Thoracic aorta (tissue), 2 donors: ENCODE results near the gene CUL4A. TPM values are rescaled to one million over a fixed set of nuclear protein-coding genes. Genes with fewer than 3 reads are reported as not detected.

Experiments used
- ATAC-seq: fragments of 150-250 bp; one replicate; pipeline ENCODE4 v1.8.0; 2017; ENCODE audit warnings: low read depth; ENCODE audit not compliant: insufficient number of reproducible peaks, low FRiP score
- DNase-seq: peaks from one replicate; pipeline ENCODE4 v3.0.0-alpha.2; 2020; ENCODE audit warnings: low spot score
- H3K27ac ChIP-seq, 2 donors: fragments of 200-600 bp; sonication (generic); 1 replicate in 1 of 2; 2 replicates in 1 of 2; pipeline ENCODE4 v1.5.1; 2016; ENCODE audit warnings: mild to moderate bottlenecking in 2 of 2, moderate library complexity in 2 of 2
- H3K27me3 ChIP-seq: fragments of 200-600 bp; sonication (generic); replicated peaks from 2 replicates; pipeline ENCODE4 v1.6.0; 2016; ENCODE audit warnings: mild to moderate bottlenecking; ENCODE audit not compliant: insufficient read depth
- H3K36me3 ChIP-seq: fragments of 200-600 bp; sonication (generic); one replicate; pipeline ENCODE4 v1.5.1; 2016
- H3K4me1 ChIP-seq, 2 donors: fragments of 200-600 bp; sonication (generic); 1 replicate in 1 of 2; 2 replicates in 1 of 2; pipeline versions ENCODE4 v1.5.1 to v1.6.0; 2016; ENCODE audit warnings: low read depth in 2 of 2, mild to moderate bottlenecking in 1 of 2; ENCODE audit not compliant: control insufficient read depth in 1 of 2
- H3K4me3 ChIP-seq: fragments of 200-600 bp; sonication (generic); 2 replicates; pipeline ENCODE4 v1.5.1; 2016; ENCODE audit warnings: mild to moderate bottlenecking
- H3K9me3 ChIP-seq: fragments of 200-600 bp; sonication (generic); 2 replicates; pipeline ENCODE4 v1.5.1; 2016
- CTCF ChIP-seq: fragments of 200-600 bp; sonication (generic); IDR thresholded peaks from one replicate; pipeline ENCODE4 v1.5.1; 2019; ENCODE audit warnings: antibody characterized with exemption
- total RNA-seq, 2 donors: library from RNA; depleted of rRNA; stranded (reverse); fragments of >200 nt; gene quantifications; one replicate each; pipeline versions ENCODE4 v1.1.0 to v1.2.3, GENCODE V29; 2016

Gene CUL4A
- total RNA-seq, 2 donors from 2014 or later, result 112 to 156 TPM

DNA sequence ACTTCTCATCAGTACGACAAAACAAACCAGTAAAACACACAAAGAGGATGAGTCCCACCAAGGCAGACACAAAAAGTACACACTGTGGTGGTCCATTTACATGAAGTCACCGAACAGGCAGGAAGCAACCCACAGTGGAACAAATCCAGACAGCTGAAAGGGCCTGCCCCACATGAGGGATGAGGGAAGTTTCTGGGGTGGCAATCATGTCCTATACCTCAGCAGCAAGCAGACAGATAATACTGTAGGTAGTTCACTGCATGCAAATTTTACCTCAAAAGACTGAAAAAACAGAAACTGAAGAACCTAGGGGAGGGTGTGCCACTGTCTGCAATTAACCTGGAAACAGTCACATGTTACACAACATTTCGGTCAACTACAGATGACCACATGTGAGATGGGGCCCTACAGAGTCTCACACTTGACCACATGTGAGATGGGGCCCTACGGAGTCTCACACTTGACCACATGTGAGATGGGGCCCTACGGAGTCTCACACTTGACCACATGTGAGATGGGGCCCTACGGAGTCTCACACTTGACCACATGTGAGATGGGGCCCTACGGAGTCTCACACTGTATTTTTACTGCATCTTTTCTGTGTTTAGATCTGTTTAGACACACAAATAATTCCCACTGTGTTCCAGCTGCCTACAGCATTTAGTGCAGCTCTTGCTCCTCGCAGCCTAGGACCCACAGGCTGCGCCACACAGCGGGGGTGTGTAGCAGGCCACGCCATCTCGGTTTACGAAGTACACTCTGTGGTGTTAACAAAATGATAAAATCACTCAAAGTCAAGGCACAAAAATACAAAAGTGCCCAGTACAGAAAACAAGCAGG lies 23.1 kb upstream of the CUL4A start:
- TF ChIP-seq CTCF, result no peak
- no peak for DNase-seq
- Histone ChIP-seq H3K4me1 (no peaks in the 10 kb centered on the region), H3K27ac (no peak overlapping the region), H3K9me3 (no peaks in the 10 kb centered on the region), H3K4me3 (no peak overlapping the region), H3K36me3 (peaks cover 36% of the 10 kb centered on the region), H3K27me3 (no peaks in the 10 kb centered on the region)
- ATAC-seq, result no peak

DNA sequence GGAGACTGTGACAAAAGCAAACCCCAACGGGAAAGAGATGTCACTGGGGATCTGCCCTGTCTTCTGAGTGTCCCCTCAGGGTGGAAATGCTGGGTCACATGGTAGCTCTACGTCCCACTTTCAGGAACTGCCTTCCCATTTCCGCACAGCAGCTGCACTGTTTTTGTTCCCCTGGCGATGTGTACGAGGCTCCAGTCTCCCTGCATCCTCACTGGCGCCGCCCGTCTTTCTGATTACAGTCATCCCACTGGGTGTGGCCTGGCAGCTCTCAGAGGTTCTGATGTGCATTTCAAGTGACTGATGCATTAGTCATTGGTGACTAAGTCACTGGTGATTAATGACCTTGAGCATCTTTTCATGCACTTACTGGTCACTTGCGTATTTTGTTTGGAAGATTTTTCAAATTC lies 22.1 kb upstream of the CUL4A start:
- ATAC-seq, result peak; percentile 85
- peak; percentile 57 for DNase-seq
- Histone ChIP-seq H3K4me3 (no peak overlapping the region), H3K9me3 (no peaks in the 10 kb centered on the region), H3K27me3 (no peaks in the 10 kb centered on the region), H3K27ac (peak overlapping the region in 1 of 2 donors; percentile 40), H3K4me1 (no peaks in the 10 kb centered on the region), H3K36me3 (peaks cover 29% of the 10 kb centered on the region)
- no peak for TF ChIP-seq CTCF

GRCh38 chr13:113187883-113188665 lies 21.3 kb upstream of the CUL4A start:
- no peak for ATAC-seq
- Histone ChIP-seq H3K4me1 (no peaks in the 10 kb centered on the region), H3K9me3 (no peaks in the 10 kb centered on the region), H3K4me3 (no peak overlapping the region), H3K27ac (no peak overlapping the region), H3K36me3 (peaks cover 21% of the 10 kb centered on the region), H3K27me3 (no peaks in the 10 kb centered on the region)
- DNase-seq, result no peak
- TF ChIP-seq CTCF, result no peak

DNA sequence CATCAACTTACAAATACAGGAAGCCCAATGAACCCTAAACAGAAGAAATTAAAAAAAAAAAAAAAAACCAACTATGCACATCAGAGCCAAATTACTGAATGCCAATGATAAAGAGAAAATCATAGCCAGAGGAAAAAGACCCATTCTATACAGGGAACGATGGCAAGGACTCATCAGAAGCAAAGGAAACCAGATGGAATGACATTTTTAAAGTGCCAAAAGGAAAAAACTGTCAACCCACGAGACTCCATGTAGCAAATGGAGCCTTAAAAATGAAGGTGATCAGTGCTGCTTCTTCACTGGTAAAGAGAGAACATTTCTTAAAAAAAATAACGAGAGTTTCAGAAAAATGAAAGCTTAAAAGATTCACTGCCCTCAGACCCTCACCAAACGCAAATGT lies 19.2 kb upstream of the CUL4A start:
- Histone ChIP-seq H3K27me3 (no peaks in the 10 kb centered on the region), H3K4me3 (no peak overlapping the region), H3K36me3 (peaks cover 19% of the 10 kb centered on the region), H3K27ac (no peak overlapping the region), H3K4me1 (no peaks in the 10 kb centered on the region), H3K9me3 (no peaks in the 10 kb centered on the region)
- DNase-seq, result no peak
- ATAC-seq, result no peak
- TF ChIP-seq CTCF, result no peak

GRCh38 chr13:113192279-113192678 lies 17.1 kb upstream of the CUL4A start:
- ATAC-seq (no peak), DNase-seq (no peak)
- Histone ChIP-seq H3K36me3 (peaks cover 13% of the 10 kb centered on the region), H3K27me3 (no peaks in the 10 kb centered on the region), H3K27ac (no peak overlapping the region), H3K4me1 (no peaks in the 10 kb centered on the region), H3K9me3 (no peaks in the 10 kb centered on the region), H3K4me3 (no peak overlapping the region)
- TF ChIP-seq CTCF, result no peak
